ENCODE results near the gene SOCS2. TPM values are rescaled to one million over a fixed set of nuclear protein-coding genes. Genes with fewer than 3 reads are reported as not detected.
"Not testable (repeated sequence)": the region's sequence is repeated elsewhere in the genome, so short reads cannot be mapped to it uniquely, and the experiment has no call there.

SOCS2 gene
- total and polyA plus RNA-seq, 2 of the 13 experiments (the other 11 are each of a cell fraction or from before 2014, with no cell fraction given) = 0.62 to 1.5 TPM

- H4K20me1 ChIP-seq (ENCODE audit: insufficient read depth, low read length); DNase-seq (ENCODE audit: low spot score); ATAC-seq; H3K27me3 ChIP-seq (ENCODE audit: control insufficient read depth in 1 of 2, insufficient read depth in 2 of 2, low read length in 2 of 2); H3K9ac ChIP-seq (ENCODE audit: insufficient read depth, low read depth, low read length); FAIRE-seq; H3K4me2 ChIP-seq (ENCODE audit: low read depth, low read length); H3K27ac ChIP-seq (ENCODE audit: extremely low read length, insufficient read depth, low read length); BruUV-seq (replicated peaks); in situ Hi-C loops (cut with HindIII; ENCODE audit: extremely low pct_ligation_motif_present, low pct_unique_long_range_greater_than_20kb); H2AFZ ChIP-seq (ENCODE audit: low read length); H3K9me3 ChIP-seq (ENCODE audit: low read length); H3K4me1 ChIP-seq (ENCODE audit: insufficient read depth, low read length); intact Hi-C loops (cut with micrococcal nuclease; ENCODE audit: unreplicated experiment); POLR2A ChIA-PET; H3K79me2 ChIP-seq (ENCODE audit: insufficient read depth, low read length); CTCF ChIA-PET (ENCODE audit: low intra/inter-chr PET ratio, low total read pairs); H3K36me3 ChIP-seq (replicated peaks in 1 of 2; ENCODE audit: control insufficient read depth in 1 of 2, insufficient read depth in 2 of 2, low read length in 2 of 2); H3K4me3 ChIP-seq (replicated peaks in 1 of 3; ENCODE audit: insufficient read depth in 1 of 3, low read depth in 2 of 3, low read length in 3 of 3): not testable (repeated sequence)
- 53% methylated on average over 8 of the region's 8 CpGs for WGBS (ENCODE audit: low lambda C conversion rate)
Observed at GRCh38 chr12:93625295-93625645, 52.8 kb downstream of the SOCS2 start.

- CTCF ChIA-PET (ENCODE audit: low intra/inter-chr PET ratio, low total read pairs) = no interaction called here
- DNase-seq (ENCODE audit: low spot score) (no peak), ATAC-seq (no peak), FAIRE-seq (no peak)
- BruUV-seq (replicated peaks) = no TSS peak
- no peaks in the 10 kb centered on the region for H3K36me3 ChIP-seq (replicated peaks in 1 of 2; ENCODE audit: control insufficient read depth in 1 of 2, insufficient read depth in 2 of 2, low read length in 2 of 2)
- no peak for TF ChIP-seq RFX1 (IDR thresholded peaks at IDR 0.05)
- in situ Hi-C loops (cut with HindIII; ENCODE audit: extremely low pct_ligation_motif_present, low pct_unique_long_range_greater_than_20kb) = no loop called here
- H3K4me1 ChIP-seq (ENCODE audit: insufficient read depth, low read length) = no peaks in the 10 kb centered on the region
- no peak overlapping the region for H3K27ac ChIP-seq (ENCODE audit: extremely low read length, insufficient read depth, low read length)
- H3K9ac ChIP-seq (ENCODE audit: insufficient read depth, low read depth, low read length) = no peak overlapping the region
- H3K79me2 ChIP-seq (ENCODE audit: insufficient read depth, low read length) = no peaks in the 10 kb centered on the region
- H3K27me3 ChIP-seq (ENCODE audit: control insufficient read depth in 1 of 2, insufficient read depth in 2 of 2, low read length in 2 of 2) = no peaks in the 10 kb centered on the region
- 16% methylated on average over 4 of the region's 4 CpGs for WGBS (ENCODE audit: low lambda C conversion rate)
- POLR2A ChIA-PET = no interaction called here
- intact Hi-C loops (cut with micrococcal nuclease; ENCODE audit: unreplicated experiment) = no loop called here
- H4K20me1 ChIP-seq (ENCODE audit: insufficient read depth, low read length) = no peaks in the 10 kb centered on the region
- no peak overlapping the region for H3K4me2 ChIP-seq (ENCODE audit: low read depth, low read length)
- no peak overlapping the region for H2AFZ ChIP-seq (ENCODE audit: low read length)
- no peak overlapping the region for H3K4me3 ChIP-seq (replicated peaks in 1 of 3; ENCODE audit: insufficient read depth in 1 of 3, low read depth in 2 of 3, low read length in 3 of 3)
- H3K9me3 ChIP-seq (ENCODE audit: low read length) = 0 out of 2 replicates have a peak, but pooled peaks cover 4% of the 10 kb centered on the region
Observed at GRCh38 chr12:93626160-93626559, 53.7 kb downstream of the SOCS2 start.

Other genes starting within 250 kb of the SOCS2 start
- 70.1 and 94.9 TPM in 2 replicates for gene NUDT4, start 194.8 kb upstream of the SOCS2 start, total RNA-seq (2016; rRNA removed; fragmentation: Illumina TruSeq; extraction: Trizol)
- 25.8 and 37.3 TPM in 2 replicates for gene NUDT4, start 194.8 kb upstream of the SOCS2 start, polyA plus RNA-seq (2011; rRNA removed)
- gene UBE2N, start 130.7 kb upstream of the SOCS2 start, total RNA-seq (2016; rRNA removed; fragmentation: Illumina TruSeq; extraction: Trizol) = 197 and 317 TPM in 2 replicates
- gene UBE2N, start 130.7 kb upstream of the SOCS2 start, polyA plus RNA-seq (2011; rRNA removed) = 179 and 188 TPM in 2 replicates
- 148 and 224 TPM in 2 replicates for gene MRPL42, start 105.2 kb upstream of the SOCS2 start, total RNA-seq (2016; rRNA removed; fragmentation: Illumina TruSeq; extraction: Trizol)
- gene MRPL42, start 105.2 kb upstream of the SOCS2 start, polyA plus RNA-seq (2011; rRNA removed) = 75.4 and 93.3 TPM in 2 replicates
- 18.8 and 22.3 TPM in 2 replicates for gene CRADD, start 104.7 kb downstream of the SOCS2 start, total RNA-seq (2016; rRNA removed; fragmentation: Illumina TruSeq; extraction: Trizol)
- gene CRADD, start 104.7 kb downstream of the SOCS2 start, polyA plus RNA-seq (2011; rRNA removed) = 12.4 and 13.7 TPM in 2 replicates